OCI-LY7 (cell line): ENCODE measurements around the gene TMPRSS6.

Experiments used
- EZH2phosphoT487 ChIP-seq: fragments of 200-600 bp; sonication (generic); IDR thresholded peaks from 2 replicates; pipeline ENCODE4 v1.6.1; 2018; ENCODE audit warnings: low read depth, borderline replicate concordance, mild to moderate bottlenecking, mixed run types, antibody characterized with exemption, low read length, moderate library complexity, mixed read lengths
- TF ChIP-seq, protein P1 (sequence below): fragments of 200-600 bp; sonication (generic); conservative IDR thresholded peaks from 2 replicates; pipeline ENCODE4 v1.5.1; 2014; ENCODE audit warnings: mild to moderate bottlenecking, antibody characterized with exemption, low read length, moderate library complexity, mixed read lengths

DNA sequence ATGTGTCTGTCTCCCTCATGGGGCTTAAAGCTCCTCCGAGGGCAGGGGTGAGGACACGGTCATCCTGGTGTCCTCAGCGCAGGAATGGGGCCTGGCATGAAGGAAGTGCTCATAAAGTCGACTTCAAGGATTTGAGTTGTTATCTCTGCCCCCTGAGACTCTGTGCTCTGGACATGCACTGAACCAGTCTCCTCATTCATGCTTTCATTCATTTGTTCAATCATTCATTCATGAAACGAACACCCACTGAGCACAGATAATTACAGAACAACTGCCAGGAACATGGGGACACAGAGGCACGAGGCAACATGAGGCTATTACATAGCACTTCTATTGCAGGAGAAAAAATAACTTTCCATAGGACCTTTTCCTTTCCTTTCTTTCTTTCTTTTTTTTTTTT is 16.5 kb downstream of the TMPRSS6 start:
- TF ChIP-seq, protein P1, sequence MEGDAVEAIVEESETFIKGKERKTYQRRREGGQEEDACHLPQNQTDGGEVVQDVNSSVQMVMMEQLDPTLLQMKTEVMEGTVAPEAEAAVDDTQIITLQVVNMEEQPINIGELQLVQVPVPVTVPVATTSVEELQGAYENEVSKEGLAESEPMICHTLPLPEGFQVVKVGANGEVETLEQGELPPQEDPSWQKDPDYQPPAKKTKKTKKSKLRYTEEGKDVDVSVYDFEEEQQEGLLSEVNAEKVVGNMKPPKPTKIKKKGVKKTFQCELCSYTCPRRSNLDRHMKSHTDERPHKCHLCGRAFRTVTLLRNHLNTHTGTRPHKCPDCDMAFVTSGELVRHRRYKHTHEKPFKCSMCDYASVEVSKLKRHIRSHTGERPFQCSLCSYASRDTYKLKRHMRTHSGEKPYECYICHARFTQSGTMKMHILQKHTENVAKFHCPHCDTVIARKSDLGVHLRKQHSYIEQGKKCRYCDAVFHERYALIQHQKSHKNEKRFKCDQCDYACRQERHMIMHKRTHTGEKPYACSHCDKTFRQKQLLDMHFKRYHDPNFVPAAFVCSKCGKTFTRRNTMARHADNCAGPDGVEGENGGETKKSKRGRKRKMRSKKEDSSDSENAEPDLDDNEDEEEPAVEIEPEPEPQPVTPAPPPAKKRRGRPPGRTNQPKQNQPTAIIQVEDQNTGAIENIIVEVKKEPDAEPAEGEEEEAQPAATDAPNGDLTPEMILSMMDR: no peak
- TF ChIP-seq EZH2phosphoT487: no peak
